GM19324 (cell line): ENCODE measurements around the gene SAMMSON.

ENCODE experiments used
- ATAC-seq: cut with Tn5 transposase; IDR thresholded peaks from one replicate; pipeline ENCODE4 v1.9.1; 2021; ENCODE audit warnings: mild to moderate bottlenecking, moderate library complexity; ENCODE audit not compliant: unreplicated experiment, low FRiP score

The SAMMSON gene

GRCh38 chr3:69999140-70000027 is at the start of gene SAMMSON:
SAMMSON (plus strand) TSS chr3:69999733.
- no peak for ATAC-seq

DNA sequence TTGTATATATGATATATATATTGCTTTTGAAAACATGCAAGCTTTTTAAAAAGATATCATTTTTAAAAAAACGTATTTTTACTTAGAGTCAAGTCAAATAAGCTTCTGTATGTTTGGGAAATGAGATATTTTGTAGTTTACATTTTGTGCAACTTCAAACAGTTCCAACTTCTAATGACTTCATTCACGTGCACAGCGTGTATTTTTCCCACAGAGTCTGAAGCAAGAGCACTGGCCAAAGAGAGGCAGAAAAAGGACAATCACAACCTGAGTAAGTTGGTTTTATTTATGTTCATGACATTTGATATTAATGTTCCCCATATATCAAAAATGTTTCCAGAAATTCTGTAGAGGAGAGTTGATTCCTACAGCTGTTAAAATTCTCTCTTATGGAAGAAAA is 47.9 kb upstream of the SAMMSON start:
- ATAC-seq, result no peak

GRCh38 chr3:69959581-69959980 is 40.0 kb upstream of the SAMMSON start:
- no peak for ATAC-seq

DNA sequence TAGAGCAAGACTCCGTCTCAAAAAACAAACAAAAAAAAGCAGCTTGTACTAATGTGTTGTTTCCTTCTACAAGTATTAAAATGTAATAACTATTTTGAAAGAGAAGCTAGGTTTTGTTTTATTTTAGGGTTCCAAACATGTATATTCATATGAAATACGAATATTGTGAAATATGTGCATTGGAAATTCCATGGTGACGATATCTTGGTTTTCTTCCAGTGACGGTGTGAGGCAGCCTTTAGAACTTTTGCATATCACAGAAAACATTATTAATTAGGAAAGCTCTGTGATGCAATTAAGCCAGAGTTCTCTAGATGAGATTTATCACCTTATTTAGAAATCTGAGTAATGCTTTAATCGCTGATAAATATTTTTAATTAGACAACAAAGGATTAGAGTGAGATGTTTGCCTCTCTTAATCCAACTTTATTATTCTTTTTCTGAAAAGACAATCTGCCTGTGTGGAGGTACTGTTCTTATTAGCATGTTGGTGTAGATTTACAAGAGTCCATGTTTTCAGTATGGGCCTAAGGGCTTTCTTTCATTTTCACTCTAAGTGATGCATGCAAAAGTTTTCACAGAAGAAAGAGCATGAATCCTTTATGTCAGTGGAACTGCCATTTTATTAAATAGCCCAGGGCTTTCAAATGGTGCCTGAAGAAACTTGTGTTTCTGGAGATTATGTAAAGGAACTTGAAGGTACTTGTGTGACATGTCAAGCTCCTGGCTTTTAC is 37.7 kb upstream of the SAMMSON start:
- ATAC-seq, result no peak

GRCh38 chr3:69963643-69964042 is 35.9 kb upstream of the SAMMSON start:
- no peak for ATAC-seq

DNA sequence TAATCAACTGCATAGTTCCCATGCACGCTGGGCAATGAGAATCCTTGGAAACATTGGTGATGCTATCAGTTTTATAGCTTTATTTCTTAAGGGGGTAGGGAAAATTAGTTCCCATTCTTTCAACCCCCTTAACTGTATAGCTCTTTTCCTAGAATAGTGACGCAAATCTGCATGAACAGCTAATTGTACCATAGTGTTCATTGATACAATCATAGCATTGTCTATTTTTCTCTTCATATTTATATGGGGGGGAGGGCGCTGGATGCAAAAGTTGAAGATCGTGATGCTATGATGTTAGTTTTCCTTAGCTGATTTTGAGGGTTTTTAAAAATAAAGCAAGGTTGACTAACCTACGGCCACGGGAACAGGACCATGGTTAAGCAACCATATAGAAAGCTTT is 32.4 kb upstream of the SAMMSON start:
- no peak for ATAC-seq

GRCh38 chr3:69970827-69971226 is 28.7 kb upstream of the SAMMSON start:
- no peak for ATAC-seq

GRCh38 chr3:69972672-69973071 is 26.9 kb upstream of the SAMMSON start:
- no peak for ATAC-seq

- ATAC-seq, result no peak
Observed at GRCh38 chr3:69976021-69976420, 23.5 kb upstream of the SAMMSON start.

- ATAC-seq, result no peak
Observed at GRCh38 chr3:69983546-69984265, 15.8 kb upstream of the SAMMSON start.

DNA sequence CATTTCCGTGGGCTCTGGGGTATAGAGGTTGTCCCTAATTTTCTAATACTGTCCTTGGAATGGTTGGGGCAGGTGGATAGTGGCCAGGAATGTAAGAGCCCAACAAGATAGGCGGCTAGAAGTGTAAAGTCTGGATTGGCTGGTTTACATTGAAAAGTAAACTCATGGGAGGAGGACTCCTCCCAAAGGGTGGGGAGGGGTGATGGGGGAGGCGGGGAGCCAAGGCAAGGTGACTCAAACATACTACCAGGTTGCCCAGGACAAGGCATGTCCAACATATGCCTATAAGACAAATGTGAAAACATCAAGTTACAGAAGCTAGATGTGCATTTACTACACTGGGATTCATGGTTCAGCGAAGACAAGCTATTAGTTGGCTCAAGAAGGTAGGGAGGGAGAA is 14.3 kb upstream of the SAMMSON start:
- no peak for ATAC-seq

DNA sequence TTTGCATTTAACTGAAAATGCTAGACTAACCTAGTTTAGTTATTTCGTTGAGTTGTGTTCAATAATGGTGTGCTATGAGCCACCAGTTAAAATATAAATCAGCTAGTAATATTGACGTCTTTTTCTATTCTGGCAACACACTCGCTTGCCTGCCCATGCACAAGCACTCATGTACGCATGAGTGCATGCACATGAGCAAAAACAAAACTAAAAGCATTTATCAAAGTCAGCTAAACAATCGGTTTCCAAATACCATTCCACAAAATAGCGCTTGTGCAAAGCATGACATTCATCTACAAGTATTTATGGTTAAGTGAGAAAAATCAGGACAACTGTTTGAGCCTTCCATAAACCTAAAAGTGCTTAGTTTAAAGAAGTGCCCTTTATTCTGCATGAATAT is 13.1 kb upstream of the SAMMSON start:
- ATAC-seq, result no peak

- ATAC-seq, result no peak
Observed at GRCh38 chr3:69987833-69988232, 11.7 kb upstream of the SAMMSON start.

- no peak for ATAC-seq
Observed at GRCh38 chr3:69993757-69994156, 5.8 kb upstream of the SAMMSON start.

DNA sequence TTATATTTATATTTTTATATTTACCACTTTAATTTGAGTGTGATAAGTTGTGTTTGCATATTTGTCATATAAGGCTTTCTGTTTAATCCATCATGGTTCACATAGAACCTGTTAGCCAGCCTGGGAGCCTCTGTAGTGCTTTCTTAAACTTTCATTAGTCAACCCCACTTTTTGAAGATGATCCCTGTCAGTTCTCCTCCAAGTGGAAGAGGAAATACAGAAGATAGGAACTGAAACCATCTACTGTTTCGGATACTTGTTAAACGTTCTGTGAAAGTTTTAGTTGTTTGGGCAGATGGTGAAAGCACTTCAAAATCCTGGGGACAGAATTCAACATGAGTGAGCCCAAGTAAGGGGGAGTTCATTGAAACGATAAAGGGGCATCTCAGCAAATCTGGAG is 4.6 kb upstream of the SAMMSON start:
- ATAC-seq, result no peak

DNA sequence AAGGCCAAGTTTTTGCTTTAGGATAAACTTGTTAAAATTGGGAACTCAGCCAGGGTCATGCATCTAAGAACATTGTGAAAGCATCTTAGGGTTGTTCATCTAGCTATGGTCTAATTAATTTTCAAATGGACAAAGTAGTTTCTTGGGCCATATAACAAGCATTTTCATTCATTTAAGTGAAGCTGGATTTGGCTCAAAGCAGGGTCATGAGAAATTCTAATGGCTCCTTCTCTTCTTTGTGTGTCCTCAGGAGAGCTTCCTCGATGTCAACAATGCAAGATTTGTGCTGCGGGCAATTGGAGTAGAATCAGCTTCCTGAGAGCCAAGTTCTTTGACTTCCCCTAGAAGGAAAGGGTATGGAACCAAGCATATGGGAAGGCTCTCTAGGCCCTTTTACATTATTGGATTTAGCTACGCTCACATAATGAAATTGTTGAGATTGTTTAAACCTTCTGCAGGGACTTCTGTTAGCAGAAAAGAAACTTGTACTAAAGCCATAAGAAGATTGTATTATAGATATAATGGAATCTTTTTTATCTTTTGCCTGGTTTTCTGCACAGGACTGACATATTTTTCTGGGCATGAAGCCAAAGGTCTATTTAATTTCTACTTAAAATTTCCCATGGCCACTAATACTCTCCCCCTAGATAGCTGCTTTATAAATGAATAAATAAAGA is 1.8 kb upstream of the SAMMSON start:
- ATAC-seq, result no peak

DNA sequence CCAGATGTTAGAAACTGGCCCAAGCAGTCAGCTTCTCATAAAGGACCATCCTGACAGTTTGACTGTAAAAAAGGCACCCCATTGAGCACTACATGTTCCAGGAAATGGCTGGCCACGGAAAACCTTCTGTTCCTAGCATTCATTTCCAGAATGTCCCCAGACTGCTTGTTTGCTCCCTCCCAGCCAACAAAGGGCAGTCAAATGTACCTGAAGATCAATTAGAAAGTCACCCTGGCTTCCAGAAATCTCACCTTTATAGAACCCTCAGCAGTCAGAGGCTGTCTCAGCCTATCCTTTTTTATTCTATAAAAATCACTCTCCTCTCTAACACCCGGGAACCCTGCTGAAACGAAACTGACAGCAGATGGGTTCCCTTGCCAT is 784 bp upstream of the SAMMSON start:
- no peak for ATAC-seq

GRCh38 chr3:70000028-70000410 is 486 bp downstream of the SAMMSON start:
- no peak for ATAC-seq

GRCh38 chr3:70000563-70001081 is 1.1 kb downstream of the SAMMSON start:
- no peak for ATAC-seq

- ATAC-seq, result no peak
Observed at GRCh38 chr3:70003119-70003518, 3.6 kb downstream of the SAMMSON start.
